ENCODE data around the gene PSG2.
"Not testable (repeated sequence)": the region's sequence is repeated elsewhere in the genome, so short reads cannot be mapped to it uniquely, and the experiment has no call there.

PSG2 gene

GRCh38 chr19:43077881-43078280 is 4.6 kb downstream of the PSG2 start:
- DNase-seq (ENCODE audit: low spot score), result peak; percentile 87

GRCh38 chr19:43062418-43062817 is 20.1 kb downstream of the PSG2 start:
- not testable (repeated sequence) for DNase-seq (ENCODE audit: low spot score)

GRCh38 chr19:43061326-43061725 is 21.2 kb downstream of the PSG2 start:
- DNase-seq (ENCODE audit: low spot score), result peak; percentile 33

GRCh38 chr19:43060254-43060653 is 22.2 kb downstream of the PSG2 start:
- DNase-seq (ENCODE audit: low spot score), result peak; percentile 79

GRCh38 chr19:43059482-43059881 is 23.0 kb downstream of the PSG2 start:
- DNase-seq (ENCODE audit: low spot score), result not testable (repeated sequence)

GRCh38 chr19:43058440-43058839 is 24.1 kb downstream of the PSG2 start:
- peak; percentile 65 for DNase-seq (ENCODE audit: low spot score)

GRCh38 chr19:43047966-43048365 is 34.5 kb downstream of the PSG2 start:
- DNase-seq (ENCODE audit: low spot score), result not testable (repeated sequence)

- not testable (repeated sequence) for DNase-seq (ENCODE audit: low spot score)
These were observed 35.9 kb downstream of the PSG2 start for GRCh38 chr19:43046578-43046977.

GRCh38 chr19:43043492-43044180 is 38.9 kb downstream of the PSG2 start:
- DNase-seq (ENCODE audit: low spot score), result not testable (repeated sequence)

- DNase-seq (ENCODE audit: low spot score), result peak; percentile 45
These were observed 50.9 kb downstream of the PSG2 start for GRCh38 chr19:43031645-43032044.

GRCh38 chr19:43028866-43029265 is 53.6 kb downstream of the PSG2 start:
- no peak for DNase-seq (ENCODE audit: low spot score)

GRCh38 chr19:43027985-43028384 is 54.5 kb downstream of the PSG2 start:
- not testable (repeated sequence) for DNase-seq (ENCODE audit: low spot score)

GRCh38 chr19:43027061-43027460 is 55.4 kb downstream of the PSG2 start:
- not testable (repeated sequence) for DNase-seq (ENCODE audit: low spot score)

GRCh38 chr19:43026369-43026768 is 56.1 kb downstream of the PSG2 start, which contains the start of gene PSG11:
Gene PSG11 (minus strand): TSS chr19:43026469. CDS start chr19:43026372, 97 bp downstream.
- not testable (repeated sequence) for DNase-seq (ENCODE audit: low spot score)

- peak; percentile 90 for DNase-seq (ENCODE audit: low spot score)
These were observed 60.4 kb downstream of the PSG2 start for GRCh38 chr19:43022098-43022497.

- peak; percentile 97 for DNase-seq (ENCODE audit: low spot score)
These were observed 60.9 kb downstream of the PSG2 start for GRCh38 chr19:43021629-43022028.

GRCh38 chr19:43019588-43019987 is 62.9 kb downstream of the PSG2 start:
- DNase-seq (ENCODE audit: low spot score), result peak; percentile 22
